ENCODE measurements around the gene PTF1A.
"Not testable (repeated sequence)": the region's sequence is repeated elsewhere in the genome, so short reads cannot be mapped to it uniquely, and the experiment has no call there.

PTF1A gene

GRCh38 chr10:23203369-23204325 is 11.5 kb downstream of the PTF1A start:
- no peak for DNase-seq (ENCODE audit: low read depth in 2 of 2)
- no peak for TF ChIP-seq CTCF (IDR thresholded peaks at IDR 0.05; ENCODE audit: low read depth, low read length)
- no peak overlapping the region for H3K4me3 ChIP-seq (replicated peaks in 1 of 2; ENCODE audit: low read depth in 2 of 2, low read length in 2 of 2)

- no peak overlapping the region for H3K4me3 ChIP-seq (replicated peaks in 1 of 2; ENCODE audit: low read depth in 2 of 2, low read length in 2 of 2)
- TF ChIP-seq CTCF (IDR thresholded peaks at IDR 0.05; ENCODE audit: low read depth, low read length), result no peak
- no peak for DNase-seq (ENCODE audit: low read depth in 2 of 2)
Observed at GRCh38 chr10:23204773-23205172, 12.7 kb downstream of the PTF1A start.

- no peak for TF ChIP-seq CTCF (IDR thresholded peaks at IDR 0.05; ENCODE audit: low read depth, low read length)
- H3K4me3 ChIP-seq (replicated peaks in 1 of 2; ENCODE audit: low read depth in 2 of 2, low read length in 2 of 2), result no peak overlapping the region
Observed at GRCh38 chr10:23205972-23206642, 14.0 kb downstream of the PTF1A start.

GRCh38 chr10:23217471-23217870 is 25.4 kb downstream of the PTF1A start:
- no peak overlapping the region for H3K4me3 ChIP-seq (replicated peaks in 1 of 2; ENCODE audit: low read depth in 2 of 2, low read length in 2 of 2)
- no peak for TF ChIP-seq CTCF (IDR thresholded peaks at IDR 0.05; ENCODE audit: low read depth, low read length)
- no peak for DNase-seq (ENCODE audit: low read depth in 2 of 2)

More at GRCh38 chr10:23205972-23206642, 14.0 kb downstream of the PTF1A start:
- no peak for DNase-seq (ENCODE audit: low read depth in 2 of 2)

- H3K4me3 ChIP-seq (replicated peaks in 1 of 2; ENCODE audit: low read depth in 2 of 2, low read length in 2 of 2), result no peak overlapping the region
Observed at GRCh38 chr10:23230582-23230981, 38.5 kb downstream of the PTF1A start.

GRCh38 chr10:23238015-23238414 is 45.9 kb downstream of the PTF1A start:
- no peak overlapping the region for H3K4me3 ChIP-seq (replicated peaks in 1 of 2; ENCODE audit: low read depth in 2 of 2, low read length in 2 of 2)
- TF ChIP-seq CTCF (IDR thresholded peaks at IDR 0.05; ENCODE audit: low read depth, low read length), result no peak
- no peak for DNase-seq (ENCODE audit: low read depth in 2 of 2)

More at GRCh38 chr10:23230582-23230981, 38.5 kb downstream of the PTF1A start:
- no peak for TF ChIP-seq CTCF (IDR thresholded peaks at IDR 0.05; ENCODE audit: low read depth, low read length)
- no peak for DNase-seq (ENCODE audit: low read depth in 2 of 2)

- not testable (repeated sequence) for DNase-seq (ENCODE audit: low read depth in 2 of 2)
Observed at GRCh38 chr10:23241779-23242178, 49.7 kb downstream of the PTF1A start.

More at GRCh38 chr10:23241779-23242178, 49.7 kb downstream of the PTF1A start:
- H3K4me3 ChIP-seq (replicated peaks in 1 of 2; ENCODE audit: low read depth in 2 of 2, low read length in 2 of 2), result not testable (repeated sequence)
